Epithelial cell of proximal tubule (primary cell): Measurements from ENCODE around the gene CTNND2. TPM values are rescaled to one million over a fixed set of nuclear protein-coding genes. Genes with fewer than 3 reads are reported as not detected.
"Not testable (repeated sequence)": the region's sequence is repeated elsewhere in the genome, so short reads cannot be mapped to it uniquely, and the experiment has no call there.

Source experiments
- DNase-seq: peaks from one replicate; pipeline ENCODE4 v3.0.0-alpha.2; 2011; ENCODE audit warnings: low read depth
- H3K4me3 ChIP-seq: 2 replicates; pipeline ENCODE4 v1.5.1; 2011; ENCODE audit warnings: low read depth, mild to moderate bottlenecking, low read length
- CTCF ChIP-seq: conservative IDR thresholded peaks from 2 replicates; pipeline ENCODE4 v1.5.1; 2012; ENCODE audit warnings: low read depth, mild to moderate bottlenecking, low read length
- total RNA-seq: library from RNA; depleted of rRNA; stranded (reverse); fragments of >200 nt; gene quantifications from 2 replicates; pipeline ENCODE4 v1.2.3, GENCODE V29; 2015

Gene CTNND2
- total RNA-seq, 1 donor from 2014 or later, result 0.12 TPM

GRCh38 chr5:11422342-11422741 is 481.9 kb downstream of the CTNND2 start:
- no peak overlapping the region for H3K4me3 ChIP-seq
- no peak for TF ChIP-seq CTCF
- DNase-seq, result no peak

GRCh38 chr5:11420969-11421368 is 483.3 kb downstream of the CTNND2 start:
- no peak overlapping the region for H3K4me3 ChIP-seq
- TF ChIP-seq CTCF, result no peak
- DNase-seq, result no peak

GRCh38 chr5:11415751-11416150 is 488.5 kb downstream of the CTNND2 start:
- no peak overlapping the region for H3K4me3 ChIP-seq
- TF ChIP-seq CTCF, result no peak
- DNase-seq, result no peak

GRCh38 chr5:11414732-11415131 is 489.5 kb downstream of the CTNND2 start:
- not testable (repeated sequence) for DNase-seq, H3K4me3 ChIP-seq

- TF ChIP-seq CTCF, result no peak
- no peak overlapping the region for H3K4me3 ChIP-seq
- no peak for DNase-seq
Measured at GRCh38 chr5:11411621-11412020, 492.6 kb downstream of the CTNND2 start.

- no peak for DNase-seq
- H3K4me3 ChIP-seq, result no peak overlapping the region
- TF ChIP-seq CTCF, result no peak
Measured at GRCh38 chr5:11407556-11408145, 496.6 kb downstream of the CTNND2 start.

GRCh38 chr5:11400316-11400715 is 503.9 kb downstream of the CTNND2 start:
- no peak overlapping the region for H3K4me3 ChIP-seq
- TF ChIP-seq CTCF, result no peak
- no peak for DNase-seq
